ENCODE results near the gene MTA2. TPM values are rescaled to one million over a fixed set of nuclear protein-coding genes. Genes with fewer than 3 reads are reported as not detected.

MTA2 gene
- total and polyA plus RNA-seq, 10 of the 15 experiments (the other 5 are each of a cell fraction or from before 2014, with no cell fraction given), result 6.7 to 201 (median 113) TPM

DNA sequence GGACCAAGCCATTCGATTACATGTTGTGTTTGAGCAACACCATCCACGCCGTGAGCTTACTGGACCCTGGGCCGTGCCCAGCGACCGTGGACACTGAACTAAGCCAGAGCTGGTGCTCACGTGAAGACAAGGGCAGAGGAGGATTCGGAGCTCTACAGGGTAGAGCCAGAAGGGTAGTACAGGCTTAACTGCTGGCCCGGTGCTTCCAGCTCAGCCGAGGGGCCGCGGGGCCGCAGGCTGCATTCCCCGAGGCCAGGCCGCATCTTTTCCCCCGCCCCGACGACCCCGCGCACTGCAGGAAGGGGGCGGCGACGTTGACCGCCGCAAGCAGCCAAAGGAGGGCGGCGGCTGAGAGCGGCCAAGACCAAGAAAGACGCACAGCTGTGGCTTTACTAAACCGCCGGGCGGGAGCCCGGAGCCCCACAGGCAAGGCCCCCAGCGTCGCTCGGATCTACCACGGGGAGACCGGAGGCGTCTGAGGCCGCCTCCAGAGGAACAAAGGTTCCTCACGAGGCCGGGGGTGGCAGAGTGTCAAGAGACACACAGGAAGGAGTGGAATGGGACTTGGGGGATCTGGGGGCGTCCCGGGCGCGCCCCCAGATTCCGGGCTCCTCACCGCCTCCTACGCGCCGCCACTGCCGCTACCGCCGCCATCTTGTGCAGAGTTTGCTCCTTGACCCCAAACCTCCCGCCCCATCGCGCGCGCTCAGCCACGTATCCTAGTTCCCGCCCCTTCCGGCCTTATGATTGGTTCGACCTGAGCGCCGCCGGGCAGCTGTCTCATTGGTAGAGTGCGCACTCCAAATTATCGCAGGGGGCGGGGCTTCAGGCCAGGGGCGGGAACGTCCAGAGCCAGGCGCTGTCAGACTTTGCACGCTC is 44.5 kb upstream of the MTA2 start, which contains the start of gene GANAB (continued):
- peak; percentile 41 for TF ChIP-seq E4F1 (IDR thresholded peaks at IDR 0.05; ENCODE audit: borderline replicate concordance, partially characterized antibody)
- peak; percentile 68; the same call in 1 of the 2 replicates for TF ChIP-seq ZBTB40 (IDR thresholded peaks at IDR 0.05; ENCODE audit: borderline replicate concordance)
- peak; percentile 99 for TF ChIP-seq YY1 (IDR thresholded peaks at IDR 0.05; ENCODE audit: low read depth, low read length)
- TF ChIP-seq NRF1 (conservative IDR thresholded peaks at IDR 0.05; ENCODE audit: low read depth, low read length), result no peak
- TF ChIP-seq SIN3A (IDR thresholded peaks at IDR 0.05; ENCODE audit: low read depth, low read length), result no peak
- TF ChIP-seq, protein P1, sequence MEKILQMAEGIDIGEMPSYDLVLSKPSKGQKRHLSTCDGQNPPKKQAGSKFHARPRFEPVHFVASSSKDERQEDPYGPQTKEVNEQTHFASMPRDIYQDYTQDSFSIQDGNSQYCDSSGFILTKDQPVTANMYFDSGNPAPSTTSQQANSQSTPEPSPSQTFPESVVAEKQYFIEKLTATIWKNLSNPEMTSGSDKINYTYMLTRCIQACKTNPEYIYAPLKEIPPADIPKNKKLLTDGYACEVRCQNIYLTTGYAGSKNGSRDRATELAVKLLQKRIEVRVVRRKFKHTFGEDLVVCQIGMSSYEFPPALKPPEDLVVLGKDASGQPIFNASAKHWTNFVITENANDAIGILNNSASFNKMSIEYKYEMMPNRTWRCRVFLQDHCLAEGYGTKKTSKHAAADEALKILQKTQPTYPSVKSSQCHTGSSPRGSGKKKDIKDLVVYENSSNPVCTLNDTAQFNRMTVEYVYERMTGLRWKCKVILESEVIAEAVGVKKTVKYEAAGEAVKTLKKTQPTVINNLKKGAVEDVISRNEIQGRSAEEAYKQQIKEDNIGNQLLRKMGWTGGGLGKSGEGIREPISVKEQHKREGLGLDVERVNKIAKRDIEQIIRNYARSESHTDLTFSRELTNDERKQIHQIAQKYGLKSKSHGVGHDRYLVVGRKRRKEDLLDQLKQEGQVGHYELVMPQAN (conservative IDR thresholded peaks at IDR 0.05), result peak; percentile 73
- TF ChIP-seq MXI1 (IDR thresholded peaks at IDR 0.05; ENCODE audit: low read depth, low read length), result 0 out of 2 replicates have a peak, but pooled peaks have one; percentile 11
- peak; percentile 53; the same call in 1 of the 2 replicates for TF ChIP-seq MAX (IDR thresholded peaks at IDR 0.05; ENCODE audit: low read depth, low read length)
- peak; percentile 82 for TF ChIP-seq ZNF207 (IDR thresholded peaks at IDR 0.05; ENCODE audit: borderline replicate concordance)
- 0 out of 2 replicates have a peak, but pooled peaks have one; percentile 51 for TF ChIP-seq CHD1 (IDR thresholded peaks at IDR 0.05; ENCODE audit: low read depth, low read length)
- TF ChIP-seq EGR1 (IDR thresholded peaks at IDR 0.05; ENCODE audit: borderline replicate concordance in 1 of 2, low read depth in 2 of 2, low read length in 2 of 2), result peak in 1 of 2 experiments; percentile 93; a peak in 2 of 3 replicates
- TF ChIP-seq RFX5 (IDR thresholded peaks at IDR 0.05; ENCODE audit: low read depth, low read length), result peak; percentile 48; the same call in 1 of the 2 replicates
- TF ChIP-seq NFYB (IDR thresholded peaks at IDR 0.05; ENCODE audit: insufficient read depth, low read depth, low read length), result peak; percentile 85
- TF ChIP-seq ZNF274 (IDR thresholded peaks at IDR 0.05; ENCODE audit: insufficient read depth, insufficient read length), result no peak
- TF ChIP-seq, protein P2, sequence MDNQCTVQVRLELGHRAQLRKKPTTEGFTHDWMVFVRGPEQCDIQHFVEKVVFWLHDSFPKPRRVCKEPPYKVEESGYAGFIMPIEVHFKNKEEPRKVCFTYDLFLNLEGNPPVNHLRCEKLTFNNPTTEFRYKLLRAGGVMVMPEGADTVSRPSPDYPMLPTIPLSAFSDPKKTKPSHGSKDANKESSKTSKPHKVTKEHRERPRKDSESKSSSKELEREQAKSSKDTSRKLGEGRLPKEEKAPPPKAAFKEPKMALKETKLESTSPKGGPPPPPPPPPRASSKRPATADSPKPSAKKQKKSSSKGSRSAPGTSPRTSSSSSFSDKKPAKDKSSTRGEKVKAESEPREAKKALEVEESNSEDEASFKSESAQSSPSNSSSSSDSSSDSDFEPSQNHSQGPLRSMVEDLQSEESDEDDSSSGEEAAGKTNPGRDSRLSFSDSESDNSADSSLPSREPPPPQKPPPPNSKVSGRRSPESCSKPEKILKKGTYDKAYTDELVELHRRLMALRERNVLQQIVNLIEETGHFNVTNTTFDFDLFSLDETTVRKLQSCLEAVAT (IDR thresholded peaks at IDR 0.05), result peak; percentile 58; the same call in 1 of the 2 replicates
- no peak for TF ChIP-seq SMC3 (IDR thresholded peaks at IDR 0.05; ENCODE audit: borderline replicate concordance, low read length)
- TF ChIP-seq NFYA (IDR thresholded peaks at IDR 0.05; ENCODE audit: borderline replicate concordance, low read depth, low read length), result no peak

All from GM12878 (cell line).